H9 (cell line): Measurements from ENCODE around the gene ALDH2. TPM values are rescaled to one million over a fixed set of nuclear protein-coding genes. Genes with fewer than 3 reads are reported as not detected.
"Not testable (repeated sequence)": the region's sequence is repeated elsewhere in the genome, so short reads cannot be mapped to it uniquely, and the experiment has no call there.

Source experiments
- DNase-seq: peaks from one replicate; pipeline ENCODE4 v3.0.0-alpha.2; 2017
- H2AFZ ChIP-seq: one replicate; pipeline ENCODE4 v1.6.1; 2013; ENCODE audit warnings: mild to moderate bottlenecking, low read length, control low read depth, moderate library complexity
- H2AK5ac ChIP-seq: 2 replicates; pipeline ENCODE4 v1.6.1; 2013; ENCODE audit warnings: low read length, control low read depth, mixed read lengths; ENCODE audit not compliant: insufficient read length
- H2BK120ac ChIP-seq: one replicate; pipeline ENCODE4 v1.6.1; 2013; ENCODE audit warnings: low read depth, mild to moderate bottlenecking, low read length, control low read depth, inconsistent platforms; ENCODE audit not compliant: poor library complexity, severe bottlenecking
- H2BK12ac ChIP-seq: 2 replicates; pipeline ENCODE4 v1.6.1; 2013; ENCODE audit warnings: low read length, control low read depth, mixed read lengths, low read depth; ENCODE audit not compliant: insufficient read length
- H2BK15ac ChIP-seq: 2 replicates; pipeline ENCODE4 v1.6.1; 2013; ENCODE audit warnings: low read depth, low read length, control low read depth
- H2BK20ac ChIP-seq: one replicate; pipeline ENCODE4 v1.6.1; 2013; ENCODE audit warnings: low read depth, mild to moderate bottlenecking, low read length, control low read depth, inconsistent platforms; ENCODE audit not compliant: poor library complexity, severe bottlenecking
- H2BK5ac ChIP-seq: 2 replicates; pipeline ENCODE4 v1.6.1; 2013; ENCODE audit warnings: low read length, control low read depth, mixed read lengths; ENCODE audit not compliant: insufficient read length
- H3K14ac ChIP-seq: 2 replicates; pipeline ENCODE4 v1.6.1; 2013; ENCODE audit warnings: low read length, control low read depth; ENCODE audit not compliant: insufficient read depth
- H3K18ac ChIP-seq: 2 replicates; pipeline ENCODE4 v1.6.1; 2013; ENCODE audit warnings: low read depth, mild to moderate bottlenecking, mixed read lengths, low read length, control low read depth; ENCODE audit not compliant: insufficient read length
- H3K23ac ChIP-seq: 2 replicates; pipeline ENCODE4 v1.6.1; 2013; ENCODE audit warnings: low read length, control low read depth, mixed read lengths, low read depth; ENCODE audit not compliant: insufficient read length
- H3K23me2 ChIP-seq: 2 replicates; pipeline ENCODE4 v1.6.1; 2013; ENCODE audit warnings: low read depth, mild to moderate bottlenecking, mixed read lengths, low read length, control low read depth; ENCODE audit not compliant: insufficient read length, poor library complexity, severe bottlenecking
- H3K27ac ChIP-seq: 2 replicates; pipeline ENCODE4 v1.5.1; 2013; ENCODE audit warnings: low read length, control low read depth, mixed read lengths, low read depth; ENCODE audit not compliant: insufficient read length
- H3K27me3 ChIP-seq: 2 replicates; pipeline ENCODE4 v1.6.1; 2013; ENCODE audit warnings: low read length, control low read depth, inconsistent platforms; ENCODE audit not compliant: insufficient read depth
- H3K4ac ChIP-seq: 2 replicates; pipeline ENCODE4 v1.6.1; 2013; ENCODE audit warnings: low read depth, mild to moderate bottlenecking, control low read depth, inconsistent platforms, low read length, moderate library complexity
- H3K4me1 ChIP-seq: 2 replicates; pipeline ENCODE4 v1.6.1; 2013; ENCODE audit warnings: low read length, control low read depth, inconsistent platforms; ENCODE audit not compliant: insufficient read depth
- H3K4me2 ChIP-seq: 2 replicates; pipeline ENCODE4 v1.6.1; 2013; ENCODE audit warnings: low read length, control low read depth, mixed read lengths; ENCODE audit not compliant: insufficient read length, insufficient read depth
- H3K56ac ChIP-seq: 2 replicates; pipeline ENCODE4 v1.6.1; 2013; ENCODE audit warnings: low read depth, mild to moderate bottlenecking, mixed read lengths, low read length, control low read depth; ENCODE audit not compliant: insufficient read length
- H3K79me1 ChIP-seq: 2 replicates; pipeline ENCODE4 v1.6.1; 2013; ENCODE audit warnings: low read depth, mild to moderate bottlenecking, moderate library complexity, low read length, control low read depth, inconsistent platforms; ENCODE audit not compliant: insufficient read depth, poor library complexity, severe bottlenecking
- H3K79me2 ChIP-seq: 2 replicates; pipeline ENCODE4 v1.6.1; 2013; ENCODE audit warnings: low read length, control low read depth, inconsistent platforms; ENCODE audit not compliant: insufficient read depth
- H3K9ac ChIP-seq: 2 replicates; pipeline ENCODE4 v1.6.1; 2013; ENCODE audit warnings: low read length, control low read depth, mixed read lengths; ENCODE audit not compliant: insufficient read length; ENCODE audit errors: extremely low read depth
- H3K9me3 ChIP-seq: one replicate; pipeline ENCODE4 v1.6.1; 2013; ENCODE audit warnings: low read depth, low read length, inconsistent platforms; ENCODE audit not compliant: control insufficient read depth
- H3T11ph ChIP-seq: one replicate; pipeline ENCODE4 v1.6.1; 2013; ENCODE audit warnings: mild to moderate bottlenecking, low read length, control low read depth, inconsistent platforms
- H4K20me1 ChIP-seq: one replicate; pipeline ENCODE4 v1.6.1; 2013; ENCODE audit not compliant: control insufficient read depth, insufficient read length, insufficient read depth
- H4K5ac ChIP-seq: 2 replicates; pipeline ENCODE4 v1.6.1; 2013; ENCODE audit warnings: low read depth, mild to moderate bottlenecking, mixed read lengths, low read length, control low read depth; ENCODE audit not compliant: insufficient read length
- H4K8ac ChIP-seq: replicated peaks from 2 replicates; pipeline ENCODE4 v1.6.1; 2013; ENCODE audit warnings: low read length, control low read depth, mixed read lengths, low read depth; ENCODE audit not compliant: insufficient read length
- H4K91ac ChIP-seq: 2 replicates; pipeline ENCODE4 v1.6.1; 2013; ENCODE audit warnings: low read depth, mild to moderate bottlenecking, moderate library complexity, mixed read lengths, low read length, control low read depth; ENCODE audit not compliant: insufficient read length
- H3K27ac Mint-ChIP-seq, 3 experiments: 2 replicates in 2 of 3; 3 replicates in 1 of 3; pipeline ENCODE4 v1.8.0; 2020 to 2021; ENCODE audit warnings: mixed read lengths in 3 of 3, mild to moderate bottlenecking in 1 of 3, moderate library complexity in 1 of 3
- H3K27me3 Mint-ChIP-seq: 2 replicates; pipeline ENCODE4 v1.8.0; 2021; ENCODE audit warnings: low read depth, mild to moderate bottlenecking, moderate library complexity, mixed read lengths
- H3K36me3 Mint-ChIP-seq, 3 experiments: 2 replicates in 2 of 3; 3 replicates in 1 of 3; pipeline ENCODE4 v1.8.0; 2020 to 2021; ENCODE audit warnings: low read depth in 3 of 3, mixed read lengths in 3 of 3; ENCODE audit not compliant: insufficient read depth in 1 of 3
- H3K4me1 Mint-ChIP-seq, 2 experiments: 2 replicates each; pipeline ENCODE4 v1.8.0; 2020; ENCODE audit warnings: mixed read lengths in 2 of 2
- H3K4me3 Mint-ChIP-seq, 2 experiments: 2 replicates in 1 of 2; 3 replicates in 1 of 2; pipeline ENCODE4 v1.8.0; 2020 to 2021; ENCODE audit warnings: mild to moderate bottlenecking in 2 of 2, mixed read lengths in 2 of 2, moderate library complexity in 1 of 2
- H3K9me3 Mint-ChIP-seq, 2 experiments: 2 replicates in 1 of 2; 3 replicates in 1 of 2; pipeline ENCODE4 v1.8.0; 2020; ENCODE audit warnings: mild to moderate bottlenecking in 2 of 2, mixed read lengths in 2 of 2, moderate library complexity in 1 of 2
- WGBS: extraction: QIAGEN DNeasy Blood & Tissue Kit; methylation state at CpG from one replicate; pipeline ENCODE4 v1.1.7; 2013; ENCODE audit warnings: missing lambda C conversion rate, low lambda C conversion rate, mixed read lengths; ENCODE audit not compliant: insufficient read length; ENCODE audit errors: extremely low coverage; 5-methylcytosine and 5-hydroxymethylcytosine counted together
- total RNA-seq: library from RNA; stranded (reverse); gene quantifications from 2 replicates; pipeline ENCODE4 v1.2.1, GENCODE V29; 2021
- TF ChIP-seq, protein P1 (sequence below): fragments of 200-600 bp; sonication (generic); conservative IDR thresholded peaks from 3 replicates; pipeline ENCODE4 v1.8.0; 2021; ENCODE audit warnings: antibody characterized with exemption, mild to moderate bottlenecking

The ALDH2 gene
- total RNA-seq, 1 experiment from 2014 or later = 44.0 TPM

DNA sequence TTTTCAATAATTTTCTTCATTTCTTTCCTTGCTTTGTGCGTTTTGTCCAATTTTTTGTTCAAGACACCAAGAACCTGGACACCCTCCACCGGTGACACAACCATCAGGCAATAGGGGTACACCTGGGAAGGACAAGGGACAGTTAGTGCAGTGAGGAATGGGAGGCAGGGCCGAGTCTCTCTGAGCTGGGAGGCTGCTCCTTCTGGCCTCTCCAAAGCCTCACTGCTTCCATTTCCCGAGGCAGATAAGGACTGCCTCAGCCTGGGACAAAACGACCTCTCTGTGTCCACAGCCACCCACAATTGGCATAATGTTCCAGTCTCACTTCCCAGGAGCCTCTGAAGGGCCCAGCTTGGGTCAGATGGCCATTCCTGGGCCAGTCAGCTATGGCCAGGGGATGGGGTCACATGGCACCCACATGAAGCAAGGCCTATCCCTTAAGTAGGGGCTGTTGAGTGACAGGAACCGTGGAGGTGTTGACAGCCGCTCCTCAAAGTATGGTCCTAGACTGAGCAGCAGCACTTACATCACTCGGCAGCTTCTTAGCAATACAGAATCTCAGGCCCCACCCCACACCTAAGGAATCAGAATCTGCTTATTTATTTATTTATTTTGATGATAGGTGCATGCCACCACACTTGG is 61.7 kb downstream of the ALDH2 start:
- Mint-ChIP-seq H3K36me3 (peaks cover 0 to 2% (median 0%) of the 10 kb centered on the region in 3 experiments; a peak in 2 of 7 replicates), H3K4me1 (peaks cover 10 to 12% of the 10 kb centered on the region in 2 experiments), H3K27me3 (peaks cover 5% of the 10 kb centered on the region), H3K4me3 (no peak overlapping the region), H3K9me3 (peaks cover 1 to 14% of the 10 kb centered on the region in 2 experiments; a peak in 3 of 5 replicates), H3K27ac (no peak overlapping the region)
- WGBS = no CpG with 5 or more reads among the region's 8 CpGs
- no peak overlapping the region for H4K8ac ChIP-seq
- no peak overlapping the region for H2BK20ac ChIP-seq
- H4K20me1 ChIP-seq = no peaks in the 10 kb centered on the region
- H3K27ac ChIP-seq = no peak overlapping the region
- H3K14ac ChIP-seq = no peak overlapping the region
- no peak overlapping the region for H4K91ac ChIP-seq
- H3K79me2 ChIP-seq = no peaks in the 10 kb centered on the region
- TF ChIP-seq, protein P1, sequence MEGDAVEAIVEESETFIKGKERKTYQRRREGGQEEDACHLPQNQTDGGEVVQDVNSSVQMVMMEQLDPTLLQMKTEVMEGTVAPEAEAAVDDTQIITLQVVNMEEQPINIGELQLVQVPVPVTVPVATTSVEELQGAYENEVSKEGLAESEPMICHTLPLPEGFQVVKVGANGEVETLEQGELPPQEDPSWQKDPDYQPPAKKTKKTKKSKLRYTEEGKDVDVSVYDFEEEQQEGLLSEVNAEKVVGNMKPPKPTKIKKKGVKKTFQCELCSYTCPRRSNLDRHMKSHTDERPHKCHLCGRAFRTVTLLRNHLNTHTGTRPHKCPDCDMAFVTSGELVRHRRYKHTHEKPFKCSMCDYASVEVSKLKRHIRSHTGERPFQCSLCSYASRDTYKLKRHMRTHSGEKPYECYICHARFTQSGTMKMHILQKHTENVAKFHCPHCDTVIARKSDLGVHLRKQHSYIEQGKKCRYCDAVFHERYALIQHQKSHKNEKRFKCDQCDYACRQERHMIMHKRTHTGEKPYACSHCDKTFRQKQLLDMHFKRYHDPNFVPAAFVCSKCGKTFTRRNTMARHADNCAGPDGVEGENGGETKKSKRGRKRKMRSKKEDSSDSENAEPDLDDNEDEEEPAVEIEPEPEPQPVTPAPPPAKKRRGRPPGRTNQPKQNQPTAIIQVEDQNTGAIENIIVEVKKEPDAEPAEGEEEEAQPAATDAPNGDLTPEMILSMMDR = no peak
- H4K5ac ChIP-seq = no peak overlapping the region
- H3T11ph ChIP-seq = no peak overlapping the region
- no peak overlapping the region for H3K4me2 ChIP-seq
- no peaks in the 10 kb centered on the region for H3K23me2 ChIP-seq
- no peak overlapping the region for H2BK15ac ChIP-seq
- H3K23ac ChIP-seq = no peak overlapping the region
- H3K27me3 ChIP-seq = no peaks in the 10 kb centered on the region
- H3K9ac ChIP-seq = no peak overlapping the region
- no peaks in the 10 kb centered on the region for H3K9me3 ChIP-seq
- no peak overlapping the region for H2AFZ ChIP-seq
- DNase-seq = no peak
- H3K18ac ChIP-seq = no peak overlapping the region
- no peak overlapping the region for H2BK12ac ChIP-seq
- H2AK5ac ChIP-seq = no peak overlapping the region
- no peak overlapping the region for H2BK120ac ChIP-seq
- no peaks in the 10 kb centered on the region for H3K79me1 ChIP-seq
- no peak overlapping the region for H2BK5ac ChIP-seq
- H3K4ac ChIP-seq = no peak overlapping the region
- H3K56ac ChIP-seq = no peak overlapping the region
- no peaks in the 10 kb centered on the region for H3K4me1 ChIP-seq

DNA sequence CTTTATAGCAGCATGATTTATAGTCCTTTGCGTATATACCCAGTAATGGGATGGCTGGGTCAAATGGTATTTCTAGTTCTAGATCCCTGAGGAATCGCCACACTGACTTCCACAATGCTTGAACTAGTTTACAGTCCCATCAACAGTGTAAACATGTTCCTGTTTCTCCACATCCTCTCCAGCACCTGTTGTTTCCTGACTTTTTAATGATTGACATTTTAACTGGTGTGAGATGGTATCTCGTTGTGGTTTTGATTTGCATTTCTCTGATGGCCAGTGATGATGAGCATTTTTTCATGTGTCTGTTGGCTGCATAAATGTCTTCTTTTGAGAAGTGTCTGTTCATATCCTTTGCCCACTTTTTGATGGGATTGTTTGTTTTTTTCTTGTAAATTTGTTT is 62.9 kb downstream of the ALDH2 start:
- H3K9me3 Mint-ChIP-seq = peaks cover 1 to 16% of the 10 kb centered on the region in 2 experiments; a peak in 3 of 5 replicates
- H4K20me1 ChIP-seq, DNase-seq, H3K4me1 ChIP-seq, H3K9ac ChIP-seq, H3K56ac ChIP-seq, H2BK120ac ChIP-seq, H2BK5ac ChIP-seq, H3K18ac ChIP-seq, H3K4me1 Mint-ChIP-seq, H2BK20ac ChIP-seq, H4K5ac ChIP-seq, H4K91ac ChIP-seq, H2BK15ac ChIP-seq, H2AFZ ChIP-seq, H3K23me2 ChIP-seq, H3T11ph ChIP-seq, H3K79me2 ChIP-seq, H2BK12ac ChIP-seq, H3K27me3 ChIP-seq, H4K8ac ChIP-seq, H3K9me3 ChIP-seq, H3K4me3 Mint-ChIP-seq, H3K4ac ChIP-seq, H3K79me1 ChIP-seq, H3K27me3 Mint-ChIP-seq, H3K27ac ChIP-seq, H2AK5ac ChIP-seq, H3K14ac ChIP-seq, H3K4me2 ChIP-seq, H3K23ac ChIP-seq, H3K36me3 Mint-ChIP-seq, H3K27ac Mint-ChIP-seq: not testable (repeated sequence)
- WGBS = no CpG with 5 or more reads among the region's 3 CpGs
